ENCODE data around the gene AATK. TPM values are rescaled to one million over a fixed set of nuclear protein-coding genes. Genes with fewer than 3 reads are reported as not detected.

Gene AATK
- total and polyA plus RNA-seq, 9 of the 15 experiments (the other 6 are each of a cell fraction or from before 2014, with no cell fraction given) = 0.11 to 0.55 (median 0.38) TPM; not detected in 5

DNA sequence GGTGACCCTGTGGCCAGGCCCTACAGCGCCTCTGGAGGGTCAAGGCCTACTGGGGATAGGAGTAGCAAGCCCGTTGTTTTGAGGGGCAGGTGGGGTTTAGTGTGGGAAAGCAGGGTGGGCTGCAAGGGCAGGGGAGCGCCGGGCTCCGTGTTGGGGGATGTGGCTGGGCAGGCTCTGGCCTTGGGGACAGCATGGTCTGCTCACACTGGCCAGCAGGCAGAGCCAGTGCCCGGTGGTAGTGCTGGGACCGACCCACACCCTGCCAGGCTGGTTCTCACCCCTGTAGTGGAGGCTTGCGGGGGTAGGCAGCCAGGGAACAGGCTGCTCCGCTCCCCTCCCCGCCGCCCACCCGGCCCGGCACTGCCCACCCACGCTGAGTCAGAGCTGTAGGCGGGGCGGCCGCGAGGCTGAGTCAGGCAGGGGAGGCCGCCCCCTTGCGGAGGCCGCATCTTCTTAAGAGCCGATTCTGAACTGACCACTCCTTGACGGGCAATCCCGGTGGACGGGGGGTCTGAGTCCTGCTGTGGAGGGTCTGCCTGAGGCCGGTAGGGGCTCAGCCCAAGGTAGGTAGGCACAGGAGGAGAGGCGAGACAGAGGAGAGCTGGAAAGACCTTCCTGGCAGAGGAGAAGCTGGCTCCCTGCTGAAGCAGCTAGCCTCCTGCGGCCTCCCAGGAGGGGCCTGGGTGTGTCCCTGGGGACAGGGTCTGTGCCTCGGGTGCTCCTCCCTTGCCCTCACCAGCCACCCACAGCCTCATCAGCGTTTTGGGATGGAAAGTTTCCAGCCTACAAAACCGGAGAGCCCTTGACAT is 68.7 kb downstream of the AATK start (continued):
- TF ChIP-seq HOXB6 (CRISPR knock-in tag; IDR thresholded peaks at IDR 0.05; ENCODE audit: borderline replicate concordance) = no peak
- TF ChIP-seq FOXK1 (CRISPR knock-in tag; IDR thresholded peaks at IDR 0.05; ENCODE audit: borderline replicate concordance) = no peak
- no peak for TF ChIP-seq ETV5 (CRISPR knock-in tag; IDR thresholded peaks at IDR 0.05; ENCODE audit: low read depth)
- no peak for TF ChIP-seq GTF2F1 (IDR thresholded peaks at IDR 0.05; ENCODE audit: low read depth, low read length)
- no peak for TF ChIP-seq ADNP (tag; IDR thresholded peaks at IDR 0.05)
- TF ChIP-seq EZH2 (IDR thresholded peaks at IDR 0.05; ENCODE audit: borderline replicate concordance, low read depth, low read length) = no peak
- TF ChIP-seq U2AF1 (optimal IDR thresholded peaks at IDR 0.05; ENCODE audit: low read depth, low read length) = no peak
- TF ChIP-seq ZNF311 (CRISPR knock-in tag; IDR thresholded peaks at IDR 0.05) = no peak
- TF ChIP-seq, protein P1, sequence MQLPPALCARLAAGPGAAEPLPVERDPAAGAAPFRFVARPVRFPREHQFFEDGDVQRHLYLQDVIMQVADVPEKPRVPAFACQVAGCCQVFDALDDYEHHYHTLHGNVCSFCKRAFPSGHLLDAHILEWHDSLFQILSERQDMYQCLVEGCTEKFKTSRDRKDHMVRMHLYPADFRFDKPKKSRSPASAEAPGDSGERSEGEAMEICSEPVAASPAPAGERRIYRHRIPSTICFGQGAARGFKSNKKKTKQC (CRISPR knock-in tag; IDR thresholded peaks at IDR 0.05) = no peak
- no peak for TF ChIP-seq PYGO2 (tag; IDR thresholded peaks at IDR 0.05)
- TF ChIP-seq ZNF354B (CRISPR knock-in tag; IDR thresholded peaks at IDR 0.05) = no peak
- TF ChIP-seq BRCA1 (IDR thresholded peaks at IDR 0.05) = no peak
- no peak for TF ChIP-seq BRCA1 (CRISPR knock-in tag; IDR thresholded peaks at IDR 0.05)
- TF ChIP-seq SMARCA4 (IDR thresholded peaks at IDR 0.05) = peak; percentile 69
- TF ChIP-seq ETV6 (IDR thresholded peaks at IDR 0.05; ENCODE audit: borderline replicate concordance in 1 of 2, low read depth in 2 of 2, low read length in 1 of 2) = no peak
- no peak for TF ChIP-seq ETV6 (CRISPR knock-in tag; IDR thresholded peaks at IDR 0.05; ENCODE audit: borderline replicate concordance)
- TF ChIP-seq ZNF551 (CRISPR knock-in tag; IDR thresholded peaks at IDR 0.05) = no peak
- no peak for TF ChIP-seq ZNF561 (CRISPR knock-in tag; conservative IDR thresholded peaks at IDR 0.05)
- no peak for TF ChIP-seq ZNF444 (CRISPR knock-in tag; IDR thresholded peaks at IDR 0.05)
- no peak for TF ChIP-seq IRF2 (CRISPR knock-in tag; IDR thresholded peaks at IDR 0.05)
- no peak for TF ChIP-seq BHLHE40 (IDR thresholded peaks at IDR 0.05; ENCODE audit: low read length)
- no peak for TF ChIP-seq PHTF2 (CRISPR knock-in tag; IDR thresholded peaks at IDR 0.05)
- no peak for TF ChIP-seq ASH1L (IDR thresholded peaks at IDR 0.05; ENCODE audit: borderline replicate concordance, low read depth, partially characterized antibody)
- TF ChIP-seq TBP (optimal IDR thresholded peaks at IDR 0.05; ENCODE audit: low read depth, low read length) = peak; percentile 30
- TF ChIP-seq SMAD4 (CRISPR knock-in tag; conservative IDR thresholded peaks at IDR 0.05) = peak; percentile 60
- peak; percentile 61 for TF ChIP-seq BRD9 (IDR thresholded peaks at IDR 0.05; ENCODE audit: low read depth, partially characterized antibody)
- no peak for TF ChIP-seq NR2C1 (IDR thresholded peaks at IDR 0.05)
- no peak for TF ChIP-seq NR2C1 (tag; IDR thresholded peaks at IDR 0.05)
- TF ChIP-seq ARID1B (IDR thresholded peaks at IDR 0.05) = peak; percentile 72
- TF ChIP-seq MYNN (IDR thresholded peaks at IDR 0.05) = peak; percentile 50; the same call in 1 of the 2 replicates
- no peak for TF ChIP-seq MYNN (CRISPR knock-in tag; IDR thresholded peaks at IDR 0.05)
- peak; percentile 64 for TF ChIP-seq CXXC5 (CRISPR knock-in tag; IDR thresholded peaks at IDR 0.05)
- no peak for TF ChIP-seq SNIP1 (IDR thresholded peaks at IDR 0.05; ENCODE audit: low read depth)
- no peak for TF ChIP-seq ESRRB (CRISPR knock-in tag; IDR thresholded peaks at IDR 0.05; ENCODE audit: borderline replicate concordance)
